Stimulated activated CD8-positive, alpha-beta memory T cell treated with anti-CD3 and anti-CD28 coated beads, Interleukin-12 subunit alpha, Interleukin-12 subunit beta, amount 100 ng/mL, for 4 hours (primary cell): Measurements from ENCODE around the gene NEDD1.

Experiments
- DNase-seq: peaks from one replicate; pipeline ENCODE4 v3.0.0-alpha.2; 2020; ENCODE audit warnings: low read depth

The NEDD1 gene, protein sequence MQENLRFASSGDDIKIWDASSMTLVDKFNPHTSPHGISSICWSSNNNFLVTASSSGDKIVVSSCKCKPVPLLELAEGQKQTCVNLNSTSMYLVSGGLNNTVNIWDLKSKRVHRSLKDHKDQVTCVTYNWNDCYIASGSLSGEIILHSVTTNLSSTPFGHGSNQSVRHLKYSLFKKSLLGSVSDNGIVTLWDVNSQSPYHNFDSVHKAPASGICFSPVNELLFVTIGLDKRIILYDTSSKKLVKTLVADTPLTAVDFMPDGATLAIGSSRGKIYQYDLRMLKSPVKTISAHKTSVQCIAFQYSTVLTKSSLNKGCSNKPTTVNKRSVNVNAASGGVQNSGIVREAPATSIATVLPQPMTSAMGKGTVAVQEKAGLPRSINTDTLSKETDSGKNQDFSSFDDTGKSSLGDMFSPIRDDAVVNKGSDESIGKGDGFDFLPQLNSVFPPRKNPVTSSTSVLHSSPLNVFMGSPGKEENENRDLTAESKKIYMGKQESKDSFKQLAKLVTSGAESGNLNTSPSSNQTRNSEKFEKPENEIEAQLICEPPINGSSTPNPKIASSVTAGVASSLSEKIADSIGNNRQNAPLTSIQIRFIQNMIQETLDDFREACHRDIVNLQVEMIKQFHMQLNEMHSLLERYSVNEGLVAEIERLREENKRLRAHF

GRCh38 chr12:96906849-96907670, at the start of gene NEDD1:
Gene NEDD1 (plus strand): TSS chr12:96907257. CDS start chr12:96909760, 2,503 bp downstream.
- DNase-seq: peak; percentile 76

DNA sequence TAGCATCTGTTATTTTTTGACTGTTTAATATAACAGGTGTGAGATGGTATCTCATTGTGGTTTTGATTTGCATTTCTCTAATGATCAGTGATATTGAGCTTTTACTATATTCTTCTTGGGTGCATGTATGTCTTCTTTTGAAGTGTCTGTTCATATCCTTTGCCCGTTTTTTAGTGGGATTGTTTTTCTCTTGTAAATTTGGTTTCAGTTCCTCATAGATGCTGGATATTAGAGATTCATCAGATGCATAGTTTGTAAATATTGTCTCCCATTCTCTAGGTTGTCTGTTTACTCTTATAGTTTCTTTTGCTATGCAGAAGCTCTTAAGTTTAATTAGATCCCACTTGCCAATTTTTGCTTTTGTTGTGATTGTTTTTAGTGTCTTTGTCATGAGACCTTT, 48.9 kb upstream of the NEDD1 start:
- DNase-seq: no peak

GRCh38 chr12:96861656-96862055, 45.4 kb upstream of the NEDD1 start:
- no peak for DNase-seq

DNA sequence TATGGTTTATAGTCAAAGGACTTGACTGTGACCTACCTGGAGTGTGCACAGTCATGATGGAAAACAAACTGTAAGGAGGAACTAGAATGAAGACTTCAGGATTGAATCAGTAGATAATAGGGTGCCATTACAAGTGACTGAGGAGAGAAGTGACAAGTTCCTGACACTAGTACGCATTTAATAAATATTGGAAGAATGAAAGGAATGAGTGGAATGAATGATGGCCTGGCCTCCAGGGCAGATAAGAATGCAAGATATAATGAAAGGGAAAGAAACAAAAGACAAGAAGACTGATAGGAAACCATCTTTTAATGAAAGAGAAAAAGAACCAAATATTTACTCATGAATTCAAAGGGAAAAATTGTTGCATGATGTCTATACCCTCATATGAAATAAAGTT, 44.7 kb upstream of the NEDD1 start:
- no peak for DNase-seq

GRCh38 chr12:96864335-96864734, 42.7 kb upstream of the NEDD1 start:
- DNase-seq: no peak

GRCh38 chr12:96866801-96867590, 40.1 kb upstream of the NEDD1 start:
- no peak for DNase-seq

DNA sequence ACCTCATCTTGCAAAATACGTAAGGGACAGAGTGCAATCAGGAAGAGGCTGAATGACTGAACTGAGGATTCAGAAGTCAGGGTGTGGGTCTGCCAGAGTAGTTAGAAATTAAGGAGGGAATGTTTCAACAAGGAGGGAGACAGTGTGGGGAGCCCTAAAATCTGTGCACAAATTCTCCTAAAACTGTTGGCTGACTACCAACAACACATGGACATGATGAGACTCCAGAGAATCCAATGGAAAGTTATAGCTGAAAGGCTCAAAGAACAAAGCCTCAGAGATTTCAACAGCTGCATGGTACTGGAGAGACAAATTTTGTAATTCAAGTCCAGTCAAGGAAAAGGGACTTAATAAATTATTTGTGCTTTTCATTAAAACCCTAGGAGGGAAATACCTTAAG, 36.1 kb upstream of the NEDD1 start:
- DNase-seq: no peak

GRCh38 chr12:96872961-96873360, 34.1 kb upstream of the NEDD1 start:
- no peak for DNase-seq

DNA sequence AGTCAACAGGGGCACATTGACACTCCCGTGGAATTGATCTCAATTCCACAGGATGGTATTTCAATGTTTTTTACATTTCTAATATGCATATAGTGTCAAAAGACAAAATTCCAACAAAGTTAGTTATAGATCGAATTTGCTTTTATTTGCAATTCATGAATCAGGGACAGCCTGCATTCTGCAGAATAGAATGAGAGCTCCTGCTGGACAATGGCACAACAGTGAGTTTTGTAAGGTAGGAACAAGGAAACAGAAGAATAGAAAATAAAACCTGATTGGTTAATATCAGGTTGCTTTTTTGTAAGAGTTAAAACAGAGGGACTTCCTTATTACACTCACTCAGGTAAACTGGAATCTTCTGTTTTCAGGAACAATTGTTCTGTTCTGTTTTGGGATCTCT, 32.8 kb upstream of the NEDD1 start:
- DNase-seq: no peak

DNA sequence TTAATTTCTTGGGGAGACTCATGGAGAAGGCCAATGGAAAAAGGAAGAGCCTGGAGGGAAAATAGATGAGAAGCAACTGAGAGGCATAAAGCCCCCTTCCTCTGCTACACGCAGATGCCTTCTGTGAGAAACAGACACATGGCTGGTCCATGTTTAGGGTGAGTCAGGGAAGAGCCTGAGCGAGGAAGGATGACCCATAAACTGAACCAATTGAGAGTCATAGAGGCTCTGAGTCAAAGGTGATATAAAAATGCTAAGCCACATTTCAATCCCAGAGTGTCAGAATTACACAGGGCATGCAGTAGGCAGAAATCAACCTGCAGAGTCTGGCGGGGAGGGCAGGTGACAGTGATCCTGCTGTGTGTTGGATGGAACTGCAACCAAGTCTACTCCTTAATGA, 30.1 kb upstream of the NEDD1 start:
- DNase-seq: no peak

DNA sequence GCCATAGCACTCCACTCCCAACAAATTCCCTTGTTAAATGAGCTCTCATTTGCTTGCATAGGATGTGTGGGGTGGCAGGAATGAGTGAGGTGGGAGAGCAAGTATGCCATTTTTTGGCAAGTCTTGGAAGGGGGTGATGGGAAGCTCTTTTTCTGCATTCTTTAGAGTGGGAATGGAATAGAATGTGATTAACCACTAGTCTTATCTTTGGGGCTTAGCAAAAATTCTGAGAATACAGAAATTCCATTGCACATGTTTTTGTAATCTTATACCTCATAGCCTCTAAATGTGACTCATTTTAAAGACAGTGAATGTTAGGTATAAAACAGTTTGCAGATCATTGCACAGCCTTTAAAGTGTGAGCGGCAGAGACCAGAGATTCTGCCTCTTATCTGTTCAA, 28.4 kb upstream of the NEDD1 start:
- DNase-seq: no peak

GRCh38 chr12:96879301-96879700, 27.8 kb upstream of the NEDD1 start:
- DNase-seq: no peak

DNA sequence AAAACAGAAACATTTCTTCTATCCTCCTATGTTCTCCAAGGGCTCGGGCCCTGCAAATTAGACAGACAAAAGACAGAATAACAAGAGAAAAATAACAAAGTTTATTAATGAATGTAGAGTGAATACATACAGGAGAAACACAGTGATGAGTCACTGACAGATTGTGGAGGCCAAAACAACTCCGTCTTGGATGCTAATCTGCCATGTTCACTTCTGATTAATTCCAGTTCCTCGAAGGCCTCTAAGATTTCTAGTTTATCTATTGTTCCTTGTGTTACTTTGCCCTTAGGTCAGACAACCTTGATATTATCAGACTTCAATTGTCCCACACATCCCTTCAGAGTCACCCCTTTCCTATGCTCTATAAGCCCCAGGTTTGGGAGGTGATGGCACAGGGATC, 26.8 kb upstream of the NEDD1 start:
- DNase-seq: no peak

DNA sequence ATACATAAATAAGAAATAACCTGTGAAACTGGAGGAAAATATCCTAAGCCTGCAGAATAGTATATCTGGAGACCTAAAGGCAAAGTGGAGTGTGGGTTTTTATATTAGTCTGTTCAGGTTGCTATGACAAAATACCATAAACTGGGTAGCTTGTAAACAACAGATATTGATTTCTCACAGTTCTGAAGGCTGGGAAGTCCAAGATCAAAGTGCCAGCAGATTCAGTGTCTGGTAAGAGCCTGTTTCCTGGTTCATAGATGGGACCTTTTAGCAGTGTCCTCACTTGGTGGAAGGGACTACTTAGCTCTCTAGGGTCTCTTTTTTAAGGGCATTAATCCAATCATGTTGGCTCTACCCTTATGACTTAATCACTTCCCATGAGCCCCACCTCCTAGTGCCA, 25.4 kb upstream of the NEDD1 start:
- DNase-seq: no peak

GRCh38 chr12:96882862-96883261, 24.2 kb upstream of the NEDD1 start:
- no peak for DNase-seq

GRCh38 chr12:96883571-96883970, 23.5 kb upstream of the NEDD1 start:
- DNase-seq: no peak

DNA sequence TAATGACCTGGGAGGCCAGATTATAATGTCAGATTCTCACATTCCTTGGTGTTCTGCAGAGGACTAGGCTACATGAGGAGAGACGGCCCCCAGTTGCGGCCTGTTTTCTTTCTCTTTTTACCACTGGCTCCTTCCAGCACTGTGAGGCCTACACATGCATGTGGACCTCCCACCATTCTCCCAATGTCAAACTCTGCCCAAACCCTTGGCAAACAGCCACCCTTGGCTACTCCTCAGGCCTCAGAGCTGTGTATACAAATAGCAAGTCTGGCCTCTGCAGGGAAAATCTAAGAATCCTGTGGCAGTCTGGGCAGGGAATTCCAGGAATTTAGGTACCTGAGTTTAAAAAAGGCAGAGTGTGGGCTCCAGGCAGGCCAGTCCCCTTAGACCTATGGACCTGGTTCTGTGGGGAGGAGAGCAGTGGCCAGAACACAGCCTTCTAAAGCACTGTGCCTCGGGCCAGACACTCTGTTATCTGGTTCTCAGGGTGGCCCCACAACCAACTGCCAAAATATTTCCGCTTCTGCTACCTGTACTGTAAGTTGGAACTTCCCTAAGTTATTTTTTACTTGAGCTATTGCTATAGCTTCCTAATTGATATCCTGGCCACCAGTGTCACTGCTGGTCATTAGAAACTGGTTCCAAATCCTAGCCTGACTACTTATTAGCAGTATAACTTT, 19.9 kb upstream of the NEDD1 start:
- no peak for DNase-seq

GRCh38 chr12:96889273-96889933, 17.7 kb upstream of the NEDD1 start:
- DNase-seq: no peak

- DNase-seq: no peak
These were observed 16.7 kb upstream of the NEDD1 start for GRCh38 chr12:96890331-96890730.

- no peak for DNase-seq
These were observed 15.0 kb upstream of the NEDD1 start for GRCh38 chr12:96892104-96892503.

- no peak for DNase-seq
These were observed 9.6 kb upstream of the NEDD1 start for GRCh38 chr12:96897421-96897820.
